Pons (tissue), 1 donor: ENCODE measurements around the gene HSDL1.
A peak's percentile ranks its signal among the peaks of the same experiment; 100 is the strongest.

Experiments used
- DNase-seq: peaks from one replicate; pipeline ENCODE4 v3.0.0-alpha.2; 2016; ENCODE audit warnings: low spot score

The HSDL1 gene

GRCh38 chr16:84107921-84108320 lies 37.1 kb downstream of the HSDL1 start:
- DNase-seq = no peak

- no peak for DNase-seq
Measured at GRCh38 chr16:84105948-84106740, 38.8 kb downstream of the HSDL1 start.

DNA sequence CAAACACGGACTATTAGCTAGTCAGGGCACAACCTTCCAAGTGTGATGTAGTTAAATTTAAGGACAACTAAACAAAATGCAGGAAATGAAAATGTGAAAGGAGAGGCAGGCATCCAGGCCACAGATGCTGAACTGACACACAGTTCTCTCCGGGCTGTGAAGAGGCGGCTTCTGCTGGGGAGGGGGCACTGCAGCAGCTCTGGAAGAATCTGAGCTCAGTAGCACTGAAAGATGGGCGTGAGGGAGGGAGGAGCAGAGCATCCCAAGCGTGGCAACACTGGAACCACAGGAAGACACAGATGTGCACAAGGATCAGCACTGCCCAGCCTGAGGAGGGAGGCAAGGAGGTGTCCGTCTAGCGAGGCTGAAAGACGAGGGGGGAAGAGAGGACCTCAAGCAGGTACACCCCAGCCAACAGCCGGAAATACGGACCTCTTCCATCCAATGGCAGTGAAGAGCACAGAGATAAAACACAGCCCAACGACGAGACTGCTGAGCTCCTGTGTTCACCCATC lies 39.6 kb downstream of the HSDL1 start:
- DNase-seq = no peak

DNA sequence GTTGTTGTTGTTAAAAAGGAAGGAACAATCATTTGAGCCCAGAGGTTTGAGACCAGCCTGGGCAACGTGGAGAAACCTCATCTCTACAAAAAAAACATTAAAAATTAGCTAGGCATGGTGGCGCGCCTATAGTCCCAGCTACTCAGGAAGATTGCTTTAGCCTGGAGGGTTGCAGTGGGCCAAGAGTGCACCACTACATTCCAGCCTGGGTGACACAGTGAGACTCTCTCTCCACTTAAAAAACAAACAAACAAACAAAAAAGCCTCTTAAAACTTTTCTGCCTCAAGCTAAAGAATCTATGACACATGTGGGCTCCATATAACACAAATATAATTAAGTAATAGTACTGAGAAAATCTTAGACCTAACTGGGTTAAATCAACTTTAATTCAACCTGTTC lies 40.7 kb downstream of the HSDL1 start:
- no peak for DNase-seq

DNA sequence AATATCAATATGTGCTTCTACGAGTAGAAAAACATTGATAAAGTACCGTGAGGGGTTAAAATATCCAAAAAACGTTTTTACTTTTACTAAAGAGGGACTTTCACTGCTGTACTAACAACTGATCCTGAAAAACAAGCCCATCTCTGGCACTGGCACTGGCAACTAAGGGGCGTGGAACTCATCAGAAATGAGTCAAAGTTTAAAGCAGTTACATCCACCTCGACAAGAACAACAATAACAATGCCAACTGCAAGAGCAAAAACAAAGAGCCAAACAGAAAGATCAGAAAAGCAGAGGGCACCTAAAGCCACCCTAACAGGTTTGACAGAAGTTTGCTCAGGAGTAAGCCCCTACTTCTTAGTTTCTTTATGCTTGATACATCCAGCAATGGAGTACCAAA lies 41.3 kb downstream of the HSDL1 start:
- no peak for DNase-seq

DNA sequence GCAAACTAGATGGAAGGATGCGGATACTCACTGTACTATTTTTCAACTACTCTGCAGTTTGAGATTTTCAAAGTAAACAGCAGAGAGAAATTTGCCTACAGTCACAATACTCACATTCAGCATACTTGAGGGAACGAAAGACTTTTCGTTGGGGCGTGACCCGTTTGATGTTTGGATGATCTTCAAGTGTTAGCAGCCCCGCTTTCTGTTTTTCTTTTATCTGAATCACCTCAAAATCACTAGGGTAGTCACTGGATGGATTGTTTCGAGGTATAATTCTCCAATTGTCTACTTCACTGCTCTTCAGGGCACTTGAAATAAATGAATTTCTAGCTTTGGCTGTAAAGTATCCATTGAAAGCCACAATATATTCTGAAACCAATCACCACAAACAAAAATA lies 46.0 kb downstream of the HSDL1 start:
- no peak for DNase-seq

DNA sequence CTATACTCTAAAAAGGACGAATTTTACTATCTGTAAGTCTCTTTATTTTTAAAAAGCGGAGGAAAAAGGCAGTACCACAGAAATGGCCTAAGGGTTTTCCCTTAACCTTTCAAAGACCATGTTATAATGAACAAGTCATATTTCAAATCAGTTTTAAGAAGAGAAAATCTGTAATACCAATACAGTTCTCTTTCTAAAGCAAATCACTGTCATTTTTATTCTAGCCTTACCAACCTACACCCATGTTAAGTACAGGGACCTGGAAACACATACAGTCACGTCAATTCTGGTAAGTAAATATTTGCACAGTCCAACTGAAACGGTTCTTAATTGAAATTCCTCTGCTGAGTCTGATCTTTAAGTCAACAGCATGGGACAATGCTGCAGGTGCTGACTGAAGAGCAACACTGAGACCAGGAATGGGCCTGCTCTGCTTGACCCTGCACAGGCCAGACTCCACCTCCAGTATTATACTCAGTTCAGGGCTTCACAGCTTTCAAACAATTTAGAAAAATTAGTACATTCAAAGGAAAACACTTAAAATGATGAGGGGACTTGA lies 48.5 kb downstream of the HSDL1 start:
- no peak for DNase-seq

- no peak for DNase-seq
Measured at GRCh38 chr16:84095466-84095865, 49.5 kb downstream of the HSDL1 start.

DNA sequence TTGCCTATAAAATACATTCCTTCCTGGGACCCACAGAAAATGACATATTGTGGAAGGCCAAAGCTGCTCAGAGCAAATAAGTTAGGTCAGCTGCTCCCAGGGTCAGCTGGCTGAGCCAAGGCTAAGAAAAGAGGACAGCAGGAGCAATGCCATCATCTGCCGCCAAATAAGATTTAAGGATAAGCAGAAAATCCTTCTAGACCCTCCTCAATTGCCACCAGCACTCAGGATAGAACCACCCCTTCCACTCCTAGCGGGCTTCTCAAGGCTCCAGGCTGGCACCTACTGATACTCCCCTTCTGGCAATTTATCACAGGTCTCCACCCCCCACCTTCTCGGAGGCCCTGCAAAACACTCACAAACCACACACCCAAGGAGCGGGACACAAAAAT lies 51.1 kb downstream of the HSDL1 start:
- DNase-seq = no peak

- no peak for DNase-seq
Measured at GRCh38 chr16:84093120-84093878, 51.7 kb downstream of the HSDL1 start.

DNA sequence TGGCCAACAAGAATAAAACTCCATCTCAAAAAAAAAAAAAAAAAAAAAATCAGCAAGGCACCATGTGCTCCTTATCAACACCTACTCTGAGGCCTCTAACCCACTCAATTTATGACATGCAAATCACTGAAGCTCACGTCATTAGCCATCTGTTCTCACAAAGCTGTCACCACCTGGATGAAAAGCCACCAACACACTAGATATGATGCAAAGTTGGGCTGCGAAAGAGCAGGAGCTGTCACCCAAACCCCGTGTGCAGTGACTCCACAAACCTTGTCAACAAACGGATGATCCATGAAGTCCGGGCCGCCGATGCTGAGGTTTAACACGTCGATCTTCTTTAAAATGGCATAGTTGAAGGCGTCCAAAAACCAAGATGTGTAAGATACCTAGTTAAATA lies 53.5 kb downstream of the HSDL1 start:
- no peak for DNase-seq

DNA sequence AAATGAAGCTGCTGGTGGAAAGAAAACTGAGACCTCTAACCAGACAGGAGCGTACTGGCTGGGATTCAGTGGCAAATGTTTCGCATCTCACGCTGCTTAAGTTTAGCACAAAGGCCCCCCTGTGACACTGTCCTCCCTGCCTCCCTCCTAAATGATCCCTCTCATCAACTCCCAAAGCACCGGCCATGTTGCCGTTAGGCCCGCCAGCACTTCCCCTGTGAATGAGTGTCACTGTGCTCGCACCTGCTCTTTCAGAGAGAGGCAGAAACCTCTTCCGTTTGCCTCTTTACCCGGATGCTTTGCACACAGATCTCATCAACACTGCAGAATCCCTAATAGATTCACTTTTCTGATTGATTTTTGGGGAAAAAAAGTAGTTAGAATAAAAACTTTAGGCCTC lies 54.8 kb downstream of the HSDL1 start:
- DNase-seq = peak; percentile 53

DNA sequence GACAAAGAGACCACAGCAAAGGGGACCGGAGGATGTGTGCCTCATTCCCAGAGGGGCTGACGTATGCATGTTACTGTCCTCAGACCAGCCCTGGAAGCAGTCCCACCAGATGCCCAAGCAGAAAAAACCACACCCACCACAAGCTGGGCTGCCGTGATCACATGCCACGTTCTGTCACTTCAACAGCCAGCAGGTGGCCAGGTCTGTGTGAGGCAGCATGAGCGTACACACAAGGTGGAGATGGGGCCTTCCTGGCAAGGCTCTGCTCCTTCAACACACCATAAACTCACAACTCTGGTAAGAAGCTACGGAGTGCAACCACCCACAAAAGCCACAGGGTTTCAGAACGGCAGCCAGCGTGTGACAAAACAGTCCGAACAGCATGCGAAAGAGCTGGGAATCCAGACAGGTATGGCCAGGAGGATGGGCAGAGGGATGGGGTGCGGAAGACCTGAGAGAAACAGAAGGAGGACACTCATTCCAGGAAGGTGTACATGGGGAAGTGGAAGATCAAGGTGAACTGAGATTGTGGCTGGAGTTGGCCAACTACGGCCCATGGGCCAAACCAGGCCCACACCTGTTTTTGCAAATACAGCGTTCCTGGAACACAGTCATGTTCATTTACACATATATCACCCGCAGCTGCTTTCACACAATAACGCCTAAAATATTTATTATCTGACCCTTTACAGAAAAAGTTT lies 56.1 kb downstream of the HSDL1 start:
- DNase-seq = no peak

DNA sequence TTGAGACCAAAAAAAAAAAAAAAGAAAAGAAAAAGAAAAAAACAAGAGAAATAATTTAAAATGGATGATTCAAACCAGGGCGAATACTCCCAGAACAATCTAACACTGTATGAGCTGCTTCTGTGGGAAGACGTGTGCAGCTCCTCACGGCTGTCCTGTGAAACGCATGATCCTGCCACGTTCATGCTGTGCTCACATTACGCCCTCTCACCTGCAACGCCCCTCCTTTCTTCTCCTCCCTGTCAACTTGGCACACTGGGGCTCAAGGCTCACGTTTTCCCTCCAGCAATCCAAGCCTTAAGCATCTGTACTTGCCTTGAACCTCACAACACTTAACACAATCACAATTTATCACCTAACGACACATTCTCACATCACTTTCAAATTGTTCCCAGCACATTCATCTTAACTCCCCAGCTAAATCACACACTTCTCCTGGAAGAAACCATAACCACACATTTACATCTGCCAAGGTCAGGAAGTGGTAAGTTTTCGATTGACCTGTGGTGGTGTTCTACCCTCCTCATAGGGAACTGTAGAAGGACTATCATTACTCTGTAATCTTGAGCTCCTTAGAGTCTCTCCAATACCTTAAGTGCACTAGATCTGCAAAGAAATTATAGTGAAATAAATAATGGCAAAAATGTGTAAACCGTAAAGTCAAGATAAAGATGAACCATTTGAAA lies 57.4 kb downstream of the HSDL1 start:
- DNase-seq = no peak

DNA sequence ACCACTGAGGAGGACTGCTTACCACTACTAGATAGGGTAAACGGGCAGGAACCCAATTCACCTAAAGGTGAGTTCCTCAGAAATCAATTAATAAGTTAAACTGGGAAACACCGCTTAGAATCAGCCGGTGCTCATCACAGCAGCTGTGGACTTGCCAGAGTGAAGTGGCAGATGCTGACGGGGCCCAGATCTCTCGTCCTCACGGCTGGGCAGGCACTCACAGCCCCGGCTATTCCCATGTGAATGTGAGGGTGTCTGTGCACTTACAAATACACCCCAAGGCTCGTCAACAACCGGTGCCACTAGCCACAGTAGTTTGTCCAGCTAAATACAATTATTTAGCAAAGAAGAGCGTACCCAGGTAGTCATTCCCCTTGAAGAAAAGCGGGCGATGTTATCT lies 58.0 kb downstream of the HSDL1 start:
- DNase-seq = no peak

DNA sequence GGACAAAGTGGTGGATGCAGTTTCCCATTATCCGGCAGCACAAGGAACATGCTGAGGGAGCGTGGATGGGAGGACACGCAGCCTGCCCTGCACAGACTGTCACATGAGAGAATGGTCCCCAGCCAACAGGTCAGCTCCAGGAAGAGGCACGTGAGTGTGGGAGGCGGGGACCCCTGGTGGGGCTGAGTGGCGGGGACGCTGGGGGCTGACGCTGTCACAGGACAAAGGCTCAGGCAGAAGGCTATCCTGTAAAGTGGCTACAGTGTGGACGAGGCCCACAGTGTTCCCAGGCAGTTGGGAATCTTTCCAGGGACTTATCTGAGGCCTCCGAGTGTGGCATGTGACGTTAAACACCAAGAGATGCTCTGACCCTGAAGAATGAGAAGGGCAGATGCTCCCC lies 58.6 kb downstream of the HSDL1 start:
- no peak for DNase-seq

DNA sequence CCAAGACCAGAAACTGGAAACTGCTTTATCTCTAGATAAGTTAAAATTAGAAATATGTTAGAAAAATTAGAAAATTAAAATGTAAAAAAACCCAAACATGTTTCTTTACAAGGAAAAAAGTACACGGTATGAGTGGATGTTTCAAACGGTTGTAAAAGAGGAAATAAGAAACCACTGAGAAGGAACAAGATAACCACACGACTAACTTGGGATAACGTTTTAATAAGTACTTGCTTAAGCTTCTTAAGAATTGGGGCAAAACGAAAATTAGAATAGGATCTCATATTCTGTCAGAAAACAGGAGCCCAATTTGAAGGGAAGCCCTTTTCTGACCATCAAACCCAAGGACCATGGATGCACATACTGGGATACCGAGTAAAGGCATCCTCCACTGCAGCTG lies 59.2 kb downstream of the HSDL1 start:
- DNase-seq = peak; percentile 38

- DNase-seq = no peak
Measured at GRCh38 chr16:84085271-84085667, 59.7 kb downstream of the HSDL1 start.

DNA sequence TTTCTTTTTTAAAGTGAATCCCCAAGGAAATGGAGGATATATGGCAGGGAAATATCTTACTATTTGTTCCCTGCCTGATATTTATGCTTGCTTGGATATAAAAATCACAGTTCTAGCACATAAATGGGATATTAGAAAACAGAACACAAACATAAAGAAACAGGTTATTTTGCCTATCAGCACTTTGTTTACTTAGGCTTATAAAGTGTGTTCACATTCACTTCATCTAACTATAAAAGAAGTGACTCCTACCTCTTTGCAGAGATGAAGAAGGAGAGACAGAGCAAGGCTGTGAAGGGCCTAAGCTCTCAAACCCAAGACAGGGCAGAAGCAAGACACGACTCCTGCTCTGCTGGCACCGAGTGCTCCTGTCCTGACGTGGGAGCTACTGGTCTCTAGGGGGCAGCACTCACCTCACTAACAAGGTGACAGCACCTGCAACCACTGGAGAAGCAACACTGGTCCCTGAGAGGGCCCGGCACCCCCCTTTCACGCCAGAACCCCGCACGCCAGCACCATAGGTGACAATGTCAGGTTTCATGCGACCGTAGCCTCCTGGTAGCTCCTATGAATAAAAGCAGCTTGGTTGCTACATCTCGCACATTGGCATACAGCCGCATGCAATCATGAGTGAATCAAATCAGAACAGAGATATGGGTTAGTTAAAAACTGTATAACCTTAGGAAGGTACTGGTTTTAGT lies 60.3 kb downstream of the HSDL1 start:
- DNase-seq = no peak

GRCh38 chr16:84082835-84083569 lies 62.0 kb downstream of the HSDL1 start:
- DNase-seq = peak; percentile 51

DNA sequence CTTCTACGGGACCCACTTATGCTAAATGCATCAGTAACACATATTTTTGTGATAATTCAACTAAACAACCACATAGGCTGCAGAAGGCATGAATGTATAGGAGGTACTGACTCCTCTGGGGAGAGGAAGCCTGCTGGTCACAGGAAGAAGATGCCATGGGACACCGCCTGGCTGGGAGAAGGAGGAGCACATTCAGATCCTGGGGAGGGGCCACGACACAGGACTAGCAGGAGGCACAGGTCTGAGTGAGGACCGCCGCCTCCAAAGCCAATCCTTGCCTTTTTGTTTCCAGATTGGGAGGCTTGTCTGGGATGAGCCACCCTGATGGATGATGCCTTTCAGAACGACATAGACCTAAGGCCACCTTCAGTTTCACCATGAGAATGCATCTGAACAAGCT lies 62.9 kb downstream of the HSDL1 start:
- DNase-seq = no peak
